Measurements from ENCODE around the gene ERN1. TPM values are rescaled to one million over a fixed set of nuclear protein-coding genes. Genes with fewer than 3 reads are reported as not detected.

Gene ERN1
- total and polyA plus RNA-seq, 2 of the 13 experiments (the other 11 are each of a cell fraction or from before 2014, with no cell fraction given), result 6.0 to 12.7 TPM

- TF ChIP-seq SSRP1 (CRISPR knock-in tag; IDR thresholded peaks at IDR 0.05) (peak; percentile 51; the same call in 1 of the 2 replicates), ZBTB8A (CRISPR knock-in tag; IDR thresholded peaks at IDR 0.05; ENCODE audit: borderline replicate concordance, low read depth) (no peak), BRF2 (CRISPR knock-in tag; IDR thresholded peaks at IDR 0.05) (no peak), NFE2L1 (CRISPR knock-in tag; IDR thresholded peaks at IDR 0.05; ENCODE audit: borderline replicate concordance) (no peak), YEATS2 (CRISPR knock-in tag; IDR thresholded peaks at IDR 0.05; ENCODE audit: borderline replicate concordance) (peak; percentile 64; the same call in 1 of the 2 replicates), MED8 (CRISPR knock-in tag; IDR thresholded peaks at IDR 0.05; ENCODE audit: insufficient replicate concordance) (no peak), ZNF18 (CRISPR knock-in tag; IDR thresholded peaks at IDR 0.05; ENCODE audit: insufficient replicate concordance) (no peak), TFAP4 (IDR thresholded peaks at IDR 0.05; ENCODE audit: borderline replicate concordance, low read depth) (peak; percentile 89), ZNF768 (CRISPR knock-in tag; IDR thresholded peaks at IDR 0.05) (no peak; the same call in 1 of the 2 replicates), PHF21A (CRISPR knock-in tag; IDR thresholded peaks at IDR 0.05) (peak; percentile 89), JUND (CRISPR knock-in tag; IDR thresholded peaks at IDR 0.05) (no peak), POLR2G (IDR thresholded peaks at IDR 0.05; ENCODE audit: low read depth, low read length) (no peak), NFIB (CRISPR knock-in tag; IDR thresholded peaks at IDR 0.05; ENCODE audit: borderline replicate concordance) (no peak), ZNF382 (CRISPR knock-in tag; IDR thresholded peaks at IDR 0.05; ENCODE audit: borderline replicate concordance) (no peak), MATR3 (CRISPR knock-in tag; IDR thresholded peaks at IDR 0.05) (no peak), NFKB2 (CRISPR knock-in tag; IDR thresholded peaks at IDR 0.05; ENCODE audit: borderline replicate concordance) (peak; percentile 48; the same call in 1 of the 2 replicates), MED13 (CRISPR knock-in tag; IDR thresholded peaks at IDR 0.05) (no peak), ZNF543 (CRISPR knock-in tag; IDR thresholded peaks at IDR 0.05) (no peak), GFI1 (CRISPR knock-in tag; IDR thresholded peaks at IDR 0.05; ENCODE audit: borderline replicate concordance) (peak; percentile 99), PAXIP1 (CRISPR knock-in tag; conservative IDR thresholded peaks at IDR 0.05) (peak; percentile 94), FOXM1 (CRISPR knock-in tag; IDR thresholded peaks at IDR 0.05) (no peak), RCOR2 (CRISPR knock-in tag; IDR thresholded peaks at IDR 0.05) (peak; percentile 94)
These were observed 48.3 kb upstream of the ERN1 start (continued) for GRCh38 chr17:64178011-64178825.

Measured in HepG2 (cell line).